SK-N-DZ (cell line): Measurements from ENCODE around the gene HCN2.

ENCODE experiments used
- DNase-seq: peaks from one replicate; pipeline ENCODE4 v3.0.0-alpha.2; 2015; ENCODE audit warnings: low spot score

Gene HCN2

GRCh38 chr19:570937-571565, 18.6 kb upstream of the HCN2 start:
- DNase-seq = peak; percentile 82

- peak; percentile 56 for DNase-seq
Measured at GRCh38 chr19:571566-571974, 18.1 kb upstream of the HCN2 start.

DNA sequence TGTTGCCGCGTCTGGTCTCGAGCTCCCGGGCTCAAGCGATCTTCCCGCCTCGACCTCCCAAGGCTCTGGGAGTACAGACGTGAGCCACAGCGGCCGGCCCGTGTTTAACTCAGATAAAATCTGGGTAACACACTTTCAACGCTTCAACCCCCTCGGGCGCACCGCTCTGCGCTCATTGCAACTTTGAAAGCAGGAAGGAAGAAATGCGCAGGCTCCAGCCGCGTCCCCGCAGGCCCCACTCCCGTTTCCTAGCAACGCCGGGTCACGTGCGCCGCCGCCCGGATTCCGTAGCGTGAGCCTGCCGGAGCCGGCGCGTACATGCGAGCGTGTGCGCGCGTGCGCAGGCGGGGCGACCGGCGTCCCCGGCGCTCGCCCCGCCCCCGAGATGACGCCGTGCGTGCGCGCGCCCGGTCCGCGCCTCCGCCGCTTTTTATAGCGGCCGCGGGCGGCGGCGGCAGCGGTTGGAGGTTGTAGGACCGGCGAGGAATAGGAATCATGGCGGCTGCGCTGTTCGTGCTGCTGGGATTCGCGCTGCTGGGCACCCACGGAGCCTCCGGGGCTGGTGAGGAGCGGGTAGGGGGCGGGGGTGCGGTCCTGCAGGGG, 17.4 kb upstream of the HCN2 start, which contains the start of gene BSG:
TSS of gene BSG (plus strand) at position 457 of the 603 bp plus-strand sequence. CDS start at position 496, 39 bp downstream.
- peak; percentile 99 for DNase-seq

GRCh38 chr19:572743-573518, 16.8 kb upstream of the HCN2 start:
- no peak for DNase-seq

DNA sequence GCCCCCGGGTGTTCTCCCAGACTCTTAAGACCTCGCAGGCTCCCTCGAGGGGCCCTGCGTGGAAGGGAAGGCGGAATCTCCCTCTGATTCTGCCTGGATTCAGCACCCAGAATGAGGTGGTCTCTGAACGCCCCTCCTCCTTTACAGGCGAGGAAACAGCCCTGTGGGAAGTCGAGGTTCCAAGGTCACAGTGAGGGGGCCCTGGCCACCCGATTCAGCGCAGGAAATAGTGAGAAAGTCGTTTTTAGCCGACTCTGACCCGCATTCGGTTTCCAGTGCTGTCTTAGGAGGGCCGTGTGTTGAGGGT, 16.2 kb upstream of the HCN2 start:
- DNase-seq = no peak

- DNase-seq = no peak
Measured at GRCh38 chr19:574658-575526, 14.8 kb upstream of the HCN2 start.

GRCh38 chr19:575527-576506, 13.9 kb upstream of the HCN2 start:
- no peak for DNase-seq

DNA sequence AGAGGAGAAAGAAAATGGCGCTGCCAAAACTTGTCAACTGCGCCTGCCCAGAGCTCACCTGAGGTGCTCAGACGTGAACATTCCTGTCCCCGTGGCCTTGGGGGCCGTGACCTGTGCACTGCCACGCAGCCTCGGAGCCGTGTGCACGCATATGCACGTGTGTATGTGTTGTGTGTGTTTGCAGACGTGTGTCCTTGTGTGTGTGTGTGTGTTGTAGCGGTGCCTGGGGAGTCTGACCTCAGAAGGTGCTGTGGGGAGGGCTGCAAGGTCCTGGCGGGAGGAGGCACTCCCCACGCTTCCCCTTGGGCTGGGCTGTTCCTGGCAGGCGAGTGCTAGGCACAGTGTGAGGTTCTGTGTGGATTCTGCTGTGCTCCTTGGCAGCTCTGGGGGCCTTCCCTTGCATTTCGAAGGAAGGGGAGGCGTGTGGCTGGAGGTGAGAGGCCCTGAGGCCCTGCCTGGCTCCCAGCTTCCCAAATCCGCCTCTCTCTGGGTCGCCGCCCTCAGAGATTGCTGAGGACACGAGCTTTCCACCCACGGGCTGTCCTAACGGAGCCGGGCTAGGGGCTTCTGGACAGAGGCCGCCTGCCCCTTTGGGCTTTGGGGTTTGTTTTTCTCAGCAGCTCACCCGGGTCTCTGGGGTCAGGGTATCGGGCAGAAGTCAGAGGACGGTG, 12.8 kb upstream of the HCN2 start:
- no peak for DNase-seq

DNA sequence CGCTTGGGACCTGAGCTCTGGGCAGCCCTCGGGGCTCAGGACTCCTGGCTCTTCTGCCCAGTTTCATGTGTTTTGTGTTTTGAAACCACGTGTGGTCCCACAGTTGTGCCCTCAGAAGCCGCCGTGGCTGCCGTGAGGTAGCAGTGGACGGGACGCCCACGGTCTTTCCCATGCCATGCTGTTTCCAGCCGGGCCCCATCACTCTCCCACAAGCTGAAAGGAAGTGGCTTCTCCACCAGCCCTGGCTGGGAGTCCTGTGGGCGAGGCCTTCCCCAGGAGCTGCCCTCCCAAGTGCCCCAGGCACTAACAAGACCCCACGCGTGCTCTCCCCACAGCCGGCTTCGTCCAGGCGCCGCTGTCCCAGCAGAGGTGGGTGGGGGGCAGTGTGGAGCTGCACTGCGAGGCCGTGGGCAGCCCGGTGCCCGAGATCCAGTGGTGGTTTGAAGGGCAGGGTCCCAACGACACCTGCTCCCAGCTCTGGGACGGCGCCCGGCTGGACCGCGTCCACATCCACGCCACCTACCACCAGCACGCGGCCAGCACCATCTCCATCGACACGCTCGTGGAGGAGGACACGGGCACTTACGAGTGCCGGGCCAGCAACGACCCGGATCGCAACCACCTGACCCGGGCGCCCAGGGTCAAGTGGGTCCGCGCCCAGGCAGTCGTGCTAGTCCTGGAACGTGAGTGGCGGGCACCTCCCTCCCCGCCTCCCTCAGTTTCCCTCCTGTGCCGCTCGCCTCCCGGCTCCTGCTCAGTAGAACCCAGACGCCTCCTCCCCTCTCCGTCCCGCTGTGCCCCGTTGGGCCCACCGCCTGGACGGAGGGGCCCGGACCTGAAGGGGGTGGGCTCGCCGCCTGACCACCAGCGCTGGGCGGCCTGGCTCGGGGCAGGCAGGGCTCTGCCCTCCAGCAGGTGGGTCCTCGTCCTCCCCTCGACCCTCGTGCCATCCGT, 12.0 kb upstream of the HCN2 start:
- DNase-seq = no peak

GRCh38 chr19:579111-579841, 10.4 kb upstream of the HCN2 start:
- DNase-seq = no peak

GRCh38 chr19:579842-580155, 9.9 kb upstream of the HCN2 start:
- no peak for DNase-seq

GRCh38 chr19:580274-580835, 9.3 kb upstream of the HCN2 start:
- no peak for DNase-seq

- no peak for DNase-seq
Measured at GRCh38 chr19:581399-582111, 8.1 kb upstream of the HCN2 start.

DNA sequence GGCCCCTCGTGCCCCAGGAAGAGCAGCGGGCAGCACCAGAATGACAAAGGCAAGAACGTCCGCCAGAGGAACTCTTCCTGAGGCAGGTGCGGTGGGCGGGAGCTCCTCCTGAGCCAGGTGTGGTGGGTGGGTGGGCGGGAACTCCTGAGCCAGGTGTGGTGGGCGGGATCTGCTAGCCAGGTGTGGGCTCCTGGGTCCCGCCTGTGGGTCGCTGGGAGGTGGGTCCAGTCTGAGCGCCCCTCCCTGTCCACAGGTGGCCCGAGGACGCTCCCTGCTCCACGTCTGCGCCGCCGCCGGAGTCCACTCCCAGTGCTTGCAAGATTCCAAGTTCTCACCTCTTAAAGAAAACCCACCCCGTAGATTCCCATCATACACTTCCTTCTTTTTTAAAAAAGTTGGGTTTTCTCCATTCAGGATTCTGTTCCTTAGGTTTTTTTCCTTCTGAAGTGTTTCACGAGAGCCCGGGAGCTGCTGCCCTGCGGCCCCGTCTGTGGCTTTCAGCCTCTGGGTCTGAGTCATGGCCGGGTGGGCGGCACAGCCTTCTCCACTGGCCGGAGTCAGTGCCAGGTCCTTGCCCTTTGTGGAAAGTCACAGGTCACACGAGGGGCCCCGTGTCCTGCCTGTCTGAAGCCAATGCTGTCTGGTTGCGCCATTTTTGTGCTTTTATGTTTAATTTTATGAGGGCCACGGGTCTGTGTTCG, 7.0 kb upstream of the HCN2 start:
- no peak for DNase-seq

DNA sequence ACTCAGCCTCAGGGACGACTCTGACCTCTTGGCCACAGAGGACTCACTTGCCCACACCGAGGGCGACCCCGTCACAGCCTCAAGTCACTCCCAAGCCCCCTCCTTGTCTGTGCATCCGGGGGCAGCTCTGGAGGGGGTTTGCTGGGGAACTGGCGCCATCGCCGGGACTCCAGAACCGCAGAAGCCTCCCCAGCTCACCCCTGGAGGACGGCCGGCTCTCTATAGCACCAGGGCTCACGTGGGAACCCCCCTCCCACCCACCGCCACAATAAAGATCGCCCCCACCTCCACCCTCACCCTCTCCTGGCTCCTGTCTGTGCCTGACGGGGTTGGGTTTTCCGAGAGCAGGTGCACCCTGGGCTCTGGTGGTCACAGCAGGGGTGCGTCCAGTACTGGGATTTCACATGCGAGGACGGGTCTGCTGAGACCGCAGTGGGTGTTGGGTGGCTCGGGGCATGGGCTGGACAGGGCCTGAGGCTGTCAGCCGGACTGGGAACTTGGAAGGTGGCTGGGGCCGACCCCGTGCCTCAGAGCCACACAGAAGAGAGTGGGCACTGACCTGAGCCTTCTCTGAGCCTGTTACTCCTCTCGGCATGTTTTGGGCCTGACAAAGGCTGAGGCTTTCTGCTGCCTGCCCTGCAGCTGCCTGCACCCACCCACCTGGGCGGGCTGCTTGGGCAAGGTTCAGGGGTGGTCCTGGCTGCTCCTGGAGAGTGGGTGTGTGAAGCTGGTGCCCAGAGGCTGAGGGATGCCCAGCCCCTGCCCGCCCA, 6.3 kb upstream of the HCN2 start:
- no peak for DNase-seq

DNA sequence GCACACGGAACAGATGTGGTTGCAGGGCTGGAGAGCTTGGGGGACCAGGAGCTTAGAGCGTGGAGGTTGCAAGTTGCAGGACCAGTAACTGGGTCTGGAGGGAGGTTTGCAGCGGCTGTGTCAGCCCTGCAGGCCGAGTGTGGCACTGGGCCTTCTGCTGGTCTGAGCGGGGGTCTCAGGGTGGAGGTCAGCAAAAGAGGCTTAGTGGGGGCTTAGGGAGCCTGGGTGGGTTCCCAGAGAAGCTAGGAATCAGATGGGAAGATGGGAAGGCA, 5.8 kb upstream of the HCN2 start:
- no peak for DNase-seq
